Muscle layer of duodenum (tissue), 2 donors: ENCODE measurements around the gene MAP3K1.

Experiments used
- H3K27ac ChIP-seq: one replicate; pipeline ENCODE4 v1.7.0; 2013; ENCODE audit warnings: mild to moderate bottlenecking, low read length
- H3K27me3 ChIP-seq: one replicate; pipeline ENCODE4 v1.7.0; 2013; ENCODE audit warnings: low read depth, mild to moderate bottlenecking, control low read depth, low read length
- H3K36me3 ChIP-seq, 2 donors: one replicate each; pipeline ENCODE4 v1.7.0; 2013; ENCODE audit warnings: low read length in 2 of 2, control low read depth in 1 of 2, mild to moderate bottlenecking in 1 of 2; ENCODE audit not compliant: insufficient read depth in 2 of 2, control insufficient read depth in 1 of 2
- H3K4me1 ChIP-seq, 2 donors: one replicate each; pipeline ENCODE4 v1.7.0; 2013; ENCODE audit warnings: low read length in 2 of 2, mild to moderate bottlenecking in 2 of 2, control low read depth in 1 of 2, moderate library complexity in 1 of 2; ENCODE audit not compliant: insufficient read depth in 2 of 2, control insufficient read depth in 1 of 2
- H3K4me3 ChIP-seq, 2 donors: one replicate each; pipeline ENCODE4 v1.7.0; 2013; ENCODE audit warnings: low read length in 2 of 2, low read depth in 1 of 2, mild to moderate bottlenecking in 1 of 2
- H3K9me3 ChIP-seq, 2 donors: one replicate each; pipeline ENCODE4 v1.7.0; 2013; ENCODE audit warnings: low read length in 2 of 2, control low read depth in 1 of 2, mild to moderate bottlenecking in 1 of 2; ENCODE audit not compliant: control insufficient read depth in 1 of 2
- donor health status: healthy.

Gene MAP3K1

GRCh38 chr5:56871777-56872176, 56.4 kb downstream of the MAP3K1 start:
- H3K27ac ChIP-seq: no peak overlapping the region
- no peak overlapping the region for H3K4me3 ChIP-seq

DNA sequence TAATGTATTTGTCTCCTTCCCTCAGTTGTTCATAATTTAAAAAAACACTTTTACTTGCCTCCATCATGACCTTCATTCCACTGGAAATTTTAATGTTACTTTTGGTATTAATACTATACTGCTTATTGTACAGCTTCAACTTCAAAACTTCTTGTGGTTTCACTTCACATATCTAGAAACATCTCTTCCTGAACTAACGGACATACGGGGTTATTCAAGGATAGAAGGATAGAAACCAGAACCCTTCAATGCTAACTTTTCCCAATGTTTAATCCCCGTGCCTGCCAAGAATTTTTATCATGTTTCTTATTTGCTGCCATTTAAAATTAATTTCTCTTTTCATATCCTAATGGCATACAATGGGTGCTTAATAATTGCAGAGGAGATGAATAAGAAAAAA, 57.7 kb downstream of the MAP3K1 start:
- Histone ChIP-seq H3K27me3 (no peaks in the 10 kb centered on the region), H3K4me1 (peaks cover 0 to 4% of the 10 kb centered on the region in 2 donors), H3K9me3 (no peaks in the 10 kb centered on the region), H3K36me3 (peaks cover 26 to 27% of the 10 kb centered on the region in 2 donors), H3K4me3 (no peak overlapping the region), H3K27ac (no peak overlapping the region)

More at GRCh38 chr5:56871777-56872176, 56.4 kb downstream of the MAP3K1 start:
- Histone ChIP-seq H3K36me3 (peaks cover 20 to 26% of the 10 kb centered on the region in 2 donors), H3K4me1 (peaks cover 0 to 4% of the 10 kb centered on the region in 2 donors), H3K27me3 (no peaks in the 10 kb centered on the region), H3K9me3 (no peaks in the 10 kb centered on the region)

DNA sequence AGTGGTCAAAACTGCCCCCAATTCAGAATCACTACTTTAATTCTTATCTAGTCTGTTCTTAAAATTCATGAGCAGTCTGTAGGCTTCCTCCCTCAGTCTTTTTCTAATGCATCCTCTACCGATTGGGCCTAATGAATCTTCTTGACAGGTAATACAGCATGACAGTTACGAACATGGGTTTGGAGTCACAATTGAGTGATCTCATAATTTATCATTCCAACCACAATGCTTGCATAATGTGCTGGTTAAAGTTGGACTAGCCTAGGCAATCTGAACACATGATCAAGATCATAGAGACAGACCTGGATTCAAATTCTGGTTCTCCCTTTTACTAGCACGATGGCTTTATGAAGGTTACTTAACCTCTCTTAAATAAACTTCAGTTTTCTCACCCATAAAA, 61.0 kb downstream of the MAP3K1 start:
- Histone ChIP-seq H3K36me3 (peaks cover 41 to 43% of the 10 kb centered on the region in 2 donors), H3K4me3 (no peak overlapping the region), H3K27ac (no peak overlapping the region), H3K27me3 (no peaks in the 10 kb centered on the region), H3K4me1 (peaks cover 0 to 4% of the 10 kb centered on the region in 2 donors), H3K9me3 (no peaks in the 10 kb centered on the region)

- Histone ChIP-seq H3K4me1 (no peaks in the 10 kb centered on the region), H3K9me3 (no peaks in the 10 kb centered on the region), H3K36me3 (peaks cover 58 to 67% of the 10 kb centered on the region in 2 donors), H3K27me3 (no peaks in the 10 kb centered on the region), H3K27ac (no peak overlapping the region), H3K4me3 (no peak overlapping the region)
Observed at GRCh38 chr5:56881571-56881970, 66.2 kb downstream of the MAP3K1 start.

GRCh38 chr5:56893251-56893951, 78.1 kb downstream of the MAP3K1 start:
- H3K4me1 ChIP-seq: no peaks in the 10 kb centered on the region
- H3K4me3 ChIP-seq: no peak overlapping the region
- H3K36me3 ChIP-seq: peaks cover 24 to 32% of the 10 kb centered on the region in 2 donors
- H3K9me3 ChIP-seq: no peaks in the 10 kb centered on the region
- no peak overlapping the region for H3K27ac ChIP-seq
- H3K27me3 ChIP-seq: no peaks in the 10 kb centered on the region

- Histone ChIP-seq H3K4me1 (no peaks in the 10 kb centered on the region), H3K27me3 (no peaks in the 10 kb centered on the region), H3K9me3 (no peaks in the 10 kb centered on the region), H3K36me3 (peaks cover 10 to 12% of the 10 kb centered on the region in 2 donors), H3K4me3 (no peak overlapping the region), H3K27ac (no peak overlapping the region)
Observed at GRCh38 chr5:56896763-56897162, 81.4 kb downstream of the MAP3K1 start.

GRCh38 chr5:56898213-56898612, 82.9 kb downstream of the MAP3K1 start:
- Histone ChIP-seq H3K4me1 (no peaks in the 10 kb centered on the region), H3K27me3 (no peaks in the 10 kb centered on the region), H3K9me3 (no peaks in the 10 kb centered on the region), H3K27ac (no peak overlapping the region), H3K4me3 (no peak overlapping the region), H3K36me3 (peaks cover 9 to 12% of the 10 kb centered on the region in 2 donors)

DNA sequence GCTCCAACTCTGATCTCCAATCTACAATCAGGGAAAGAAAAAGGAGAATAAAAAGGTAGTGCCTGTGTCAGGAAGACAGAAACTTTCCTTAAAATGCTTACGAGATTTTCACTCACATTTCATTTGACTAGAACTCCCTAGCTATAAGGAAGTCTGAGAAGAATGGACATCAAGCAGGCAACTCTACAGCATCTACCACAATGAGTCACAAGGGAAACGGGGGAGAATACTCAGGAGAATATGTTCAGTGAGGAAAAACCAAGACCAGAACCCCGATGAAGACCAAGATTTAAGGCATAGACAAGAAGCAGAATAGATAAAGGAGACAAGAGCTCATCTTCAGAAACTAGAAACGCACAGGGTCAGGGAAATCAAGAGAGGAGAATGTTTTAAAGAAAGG, 85.0 kb downstream of the MAP3K1 start:
- no peak overlapping the region for H3K4me3 ChIP-seq
- H3K4me1 ChIP-seq: no peaks in the 10 kb centered on the region
- H3K27me3 ChIP-seq: no peaks in the 10 kb centered on the region
- H3K9me3 ChIP-seq: no peaks in the 10 kb centered on the region
- peaks cover 1 to 3% of the 10 kb centered on the region in 2 donors for H3K36me3 ChIP-seq
- no peak overlapping the region for H3K27ac ChIP-seq

DNA sequence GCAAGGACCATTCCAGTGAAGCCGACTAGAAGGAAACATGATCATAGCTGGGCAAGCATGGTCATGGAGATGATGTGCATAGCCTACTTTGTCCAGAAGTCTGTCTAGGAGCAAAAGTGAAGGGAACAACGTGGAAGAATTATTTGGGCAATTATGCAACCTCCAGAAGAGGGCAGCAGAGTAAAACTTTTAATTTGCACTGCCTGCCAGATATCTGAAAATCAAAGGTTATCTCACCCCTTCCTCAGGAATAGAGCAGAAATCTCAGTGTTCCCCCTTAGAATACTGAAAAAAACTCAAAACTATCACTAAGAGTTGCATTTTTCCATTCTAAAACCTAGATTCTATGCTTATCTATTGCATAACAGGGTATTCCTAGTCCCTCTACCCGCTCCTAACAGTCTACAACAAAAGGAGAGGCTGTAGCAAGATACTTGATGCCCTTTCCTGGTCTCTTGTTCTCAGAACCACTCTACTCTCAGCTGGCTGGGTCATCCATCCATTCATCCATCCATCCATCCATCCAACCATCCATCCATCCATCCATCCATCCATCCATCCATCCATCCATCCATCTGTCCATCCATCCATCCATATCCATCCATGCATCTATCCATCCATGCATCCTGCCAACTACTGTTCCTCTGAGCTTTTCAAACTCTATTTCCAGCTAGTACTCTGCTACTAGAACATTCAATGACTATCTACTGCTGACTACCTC, 85.7 kb downstream of the MAP3K1 start:
- no peaks in the 10 kb centered on the region for H3K27me3 ChIP-seq
- no peak overlapping the region for H3K4me3 ChIP-seq
- no peak overlapping the region for H3K27ac ChIP-seq
- no peaks in the 10 kb centered on the region for H3K9me3 ChIP-seq
- H3K36me3 ChIP-seq: peaks cover 0 to 3% of the 10 kb centered on the region in 2 donors
- no peaks in the 10 kb centered on the region for H3K4me1 ChIP-seq

DNA sequence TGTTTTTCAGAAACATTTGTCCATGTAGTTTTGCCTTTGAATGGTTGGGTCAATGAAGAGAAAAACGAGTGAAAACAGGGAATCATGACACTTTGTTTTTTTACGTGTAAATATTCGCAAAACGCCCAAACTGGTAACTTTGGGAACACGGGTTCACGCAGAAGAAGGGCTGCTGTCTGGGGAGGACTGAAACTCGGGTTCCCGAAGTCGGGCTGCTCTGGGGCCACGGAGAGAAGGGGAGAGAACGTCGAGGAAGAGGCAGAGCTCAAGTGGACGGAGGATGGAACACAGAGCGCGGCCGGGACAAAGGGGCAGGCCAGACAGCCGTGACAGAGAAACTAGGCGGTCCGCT, 93.6 kb downstream of the MAP3K1 start:
- H3K27me3 ChIP-seq: no peaks in the 10 kb centered on the region

DNA sequence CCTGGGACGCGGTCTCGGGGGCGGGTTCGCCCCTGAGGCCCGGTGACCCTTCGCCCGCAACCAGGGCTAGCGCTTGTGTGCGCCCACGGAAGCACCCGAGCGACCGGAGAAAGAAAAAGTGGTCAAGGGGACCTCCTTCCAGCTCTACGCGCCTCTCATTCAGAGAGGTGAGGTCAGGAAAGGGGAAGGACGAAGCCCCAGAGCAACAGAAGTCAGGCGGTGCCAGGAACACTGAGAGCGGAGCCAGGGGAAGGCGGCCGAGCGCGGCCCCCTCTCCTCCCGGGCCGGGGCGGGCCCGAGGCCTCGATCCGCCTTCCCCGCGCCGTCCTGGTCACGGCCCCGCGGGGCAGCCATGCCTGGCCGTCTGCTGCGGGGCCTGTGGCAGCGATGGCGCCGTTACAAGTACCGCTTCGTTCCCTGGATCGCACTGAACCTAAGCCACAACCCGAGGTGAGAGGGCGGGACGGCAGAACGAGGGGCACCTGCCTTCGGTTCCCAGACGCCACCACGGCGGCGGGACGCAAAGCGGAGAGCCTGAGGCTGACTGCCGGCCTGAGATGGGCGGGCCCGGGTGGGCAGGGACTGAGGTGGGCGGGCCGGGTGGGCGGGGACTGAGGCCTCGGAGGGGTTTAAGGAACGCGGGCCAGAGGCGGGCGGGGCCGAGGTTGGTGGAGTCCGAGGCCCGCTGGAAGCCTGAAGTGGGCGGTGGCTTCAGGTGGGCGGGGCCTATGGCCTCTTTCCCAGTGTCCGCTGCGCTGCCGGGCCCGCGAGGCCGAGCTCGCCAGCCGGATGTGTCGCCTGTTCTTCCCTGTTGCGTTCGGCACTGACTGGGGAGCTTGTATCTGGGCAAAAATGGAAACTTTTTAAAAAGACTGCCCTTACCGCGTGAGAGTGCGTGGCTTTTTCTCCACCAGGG, 94.2 kb downstream of the MAP3K1 start, which contains the start of gene SETD9:
Gene SETD9 (plus strand): TSS at position 303 of the 916 bp plus-strand sequence. CDS start 50 bp downstream, at position 353.
- peaks cover 0 to 6% of the 10 kb centered on the region in 2 donors for H3K36me3 ChIP-seq
- H3K4me3 ChIP-seq: peak within 1 kb of the TSS; percentile 82 to 99
- H3K27ac ChIP-seq: peak within 1 kb of the TSS; percentile 99
- H3K4me1 ChIP-seq: peaks cover 0 to 5% of the 10 kb centered on the region in 2 donors
- H3K9me3 ChIP-seq: no peaks in the 10 kb centered on the region
- H3K27me3 ChIP-seq: no peaks in the 10 kb centered on the region

More for the DNA sequence above, 93.6 kb downstream of the MAP3K1 start:
- peak overlapping the region; percentile 93 for H3K27ac ChIP-seq
- H3K4me1 ChIP-seq: peaks cover 0 to 5% of the 10 kb centered on the region in 2 donors
- H3K36me3 ChIP-seq: peaks cover 0 to 6% of the 10 kb centered on the region in 2 donors
- no peaks in the 10 kb centered on the region for H3K9me3 ChIP-seq
- H3K4me3 ChIP-seq: peak overlapping the region; percentile 80
